ENCODE results near the gene C1QL1.

DNA sequence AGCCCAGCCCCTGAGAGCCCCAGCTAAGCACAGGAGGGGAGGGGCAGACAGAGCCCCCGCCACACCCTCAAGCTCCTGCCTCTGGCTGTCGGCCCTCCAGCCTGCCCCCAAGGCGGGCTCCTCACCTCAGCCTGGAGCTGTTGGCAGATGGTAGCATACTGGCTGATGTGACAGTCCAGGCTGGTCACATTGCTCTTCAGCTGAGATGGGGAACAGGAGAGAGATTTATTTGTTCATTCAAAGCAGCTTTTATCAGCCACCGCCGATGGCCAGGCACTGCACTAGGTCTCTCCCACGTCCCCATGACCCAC lies 35.4 kb downstream of the C1QL1 start:
- TF ChIP-seq, protein P1, sequence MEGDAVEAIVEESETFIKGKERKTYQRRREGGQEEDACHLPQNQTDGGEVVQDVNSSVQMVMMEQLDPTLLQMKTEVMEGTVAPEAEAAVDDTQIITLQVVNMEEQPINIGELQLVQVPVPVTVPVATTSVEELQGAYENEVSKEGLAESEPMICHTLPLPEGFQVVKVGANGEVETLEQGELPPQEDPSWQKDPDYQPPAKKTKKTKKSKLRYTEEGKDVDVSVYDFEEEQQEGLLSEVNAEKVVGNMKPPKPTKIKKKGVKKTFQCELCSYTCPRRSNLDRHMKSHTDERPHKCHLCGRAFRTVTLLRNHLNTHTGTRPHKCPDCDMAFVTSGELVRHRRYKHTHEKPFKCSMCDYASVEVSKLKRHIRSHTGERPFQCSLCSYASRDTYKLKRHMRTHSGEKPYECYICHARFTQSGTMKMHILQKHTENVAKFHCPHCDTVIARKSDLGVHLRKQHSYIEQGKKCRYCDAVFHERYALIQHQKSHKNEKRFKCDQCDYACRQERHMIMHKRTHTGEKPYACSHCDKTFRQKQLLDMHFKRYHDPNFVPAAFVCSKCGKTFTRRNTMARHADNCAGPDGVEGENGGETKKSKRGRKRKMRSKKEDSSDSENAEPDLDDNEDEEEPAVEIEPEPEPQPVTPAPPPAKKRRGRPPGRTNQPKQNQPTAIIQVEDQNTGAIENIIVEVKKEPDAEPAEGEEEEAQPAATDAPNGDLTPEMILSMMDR (IDR thresholded peaks at IDR 0.05; ENCODE audit: low read depth, low read length, poor library complexity, severe bottlenecking) = no peak
- TF ChIP-seq EZH2phosphoT487 (IDR thresholded peaks at IDR 0.05; ENCODE audit: borderline replicate concordance, low read length) = no peak

Data from DOHH2 (cell line).